ENCODE results near the gene TAS2R1. TPM values are rescaled to one million over a fixed set of nuclear protein-coding genes. Genes with fewer than 3 reads are reported as not detected.

The TAS2R1 gene
- total RNA-seq: not detected

DNA sequence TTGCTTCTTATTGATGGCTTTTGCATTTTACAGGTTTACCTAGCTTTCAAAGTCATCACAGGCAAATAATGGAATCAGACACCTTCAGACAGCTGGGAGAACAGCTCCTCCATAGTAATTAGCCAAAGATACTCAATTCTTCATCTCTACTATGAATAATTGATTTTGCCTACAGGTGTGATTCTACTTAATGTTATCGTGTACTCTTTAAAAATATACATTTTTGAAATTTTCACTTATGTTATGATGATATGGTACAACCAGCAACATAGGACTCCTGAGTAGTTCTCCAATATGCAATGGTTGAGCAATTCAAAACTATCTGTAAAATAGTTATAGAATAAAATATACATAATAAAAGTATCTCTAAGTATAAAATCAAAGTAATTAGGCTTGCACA, at the start of gene TAS2R1:
TAS2R1 (minus strand) TSS at position 101 of the 400 bp plus-strand sequence. CDS start 319 bp downstream, outside the sequence.
- no peak within 1 kb of the TSS for H3K27ac ChIP-seq
- no peaks in the 10 kb centered on the region for H3K4me1 ChIP-seq
- no peaks in the 10 kb centered on the region for H3K27me3 ChIP-seq
- H3K4me3 ChIP-seq: no peak within 1 kb of the TSS
- intact Hi-C loops (cut with DNase I): no loop called here
- H3K9me3 ChIP-seq: no peaks in the 10 kb centered on the region
- no peak for DNase-seq (ENCODE audit: extremely low spot score in 2 of 2)
- no peaks in the 10 kb centered on the region for H3K36me3 ChIP-seq
- TF ChIP-seq POLR2A (IDR thresholded peaks at IDR 0.05) (no peak), POLR2AphosphoS5 (IDR thresholded peaks at IDR 0.05; ENCODE audit: insufficient read depth in 1 of 2, low read depth in 1 of 2) (no peak), CTCF (IDR thresholded peaks at IDR 0.05) (no peak)

DNA sequence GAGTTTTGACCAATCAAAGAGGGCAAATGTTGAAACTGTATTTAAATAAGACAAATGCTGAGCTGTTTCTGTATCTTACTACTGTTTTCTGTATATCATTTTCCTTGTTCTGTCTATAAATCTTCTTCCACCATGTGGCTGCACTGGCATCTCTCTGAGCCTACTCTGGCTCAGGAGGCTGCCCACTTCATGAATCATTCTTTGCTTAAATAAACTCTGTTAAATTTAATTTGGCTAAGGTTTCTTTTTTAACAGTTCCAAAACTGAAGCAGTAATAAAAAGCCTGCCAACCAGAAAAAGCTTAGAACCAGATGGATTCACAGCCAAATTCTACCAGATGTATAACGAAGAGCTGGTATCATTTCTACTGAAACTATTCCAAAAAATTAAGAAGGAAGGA, 40.2 kb upstream of the TAS2R1 start:
- intact Hi-C loops (cut with DNase I): no loop called here
- Histone ChIP-seq H3K36me3 (no peaks in the 10 kb centered on the region), H3K4me3 (no peak overlapping the region), H3K27ac (no peak overlapping the region), H3K27me3 (no peaks in the 10 kb centered on the region), H3K4me1 (no peaks in the 10 kb centered on the region), H3K9me3 (no peaks in the 10 kb centered on the region)
- TF ChIP-seq POLR2A (IDR thresholded peaks at IDR 0.05) (no peak), POLR2AphosphoS5 (IDR thresholded peaks at IDR 0.05; ENCODE audit: insufficient read depth in 1 of 2, low read depth in 1 of 2) (no peak), CTCF (IDR thresholded peaks at IDR 0.05) (no peak)
- no peak for DNase-seq (ENCODE audit: extremely low spot score in 2 of 2)

DNA sequence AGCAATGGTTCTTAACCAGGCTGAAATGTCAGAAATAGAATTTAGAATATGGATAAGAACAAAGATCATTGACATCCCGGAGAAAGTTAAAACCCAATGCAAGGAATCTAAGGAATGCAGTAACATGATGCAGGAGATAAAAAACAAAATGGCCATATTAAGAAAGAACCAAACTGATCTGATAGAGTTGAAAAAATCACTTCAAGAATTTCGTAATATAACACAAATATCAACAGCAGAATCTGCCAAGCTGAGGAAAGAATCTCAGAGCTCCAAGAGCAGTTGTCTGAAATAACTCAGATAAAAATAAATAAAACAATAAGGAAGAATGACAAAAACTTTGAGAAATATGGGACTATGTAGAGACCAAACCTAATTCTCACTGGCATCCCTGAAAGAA, 37.8 kb upstream of the TAS2R1 start:
- TF ChIP-seq POLR2A (IDR thresholded peaks at IDR 0.05) (no peak), POLR2AphosphoS5 (IDR thresholded peaks at IDR 0.05; ENCODE audit: insufficient read depth in 1 of 2, low read depth in 1 of 2) (no peak), CTCF (IDR thresholded peaks at IDR 0.05) (no peak)
- H3K27me3 ChIP-seq: no peaks in the 10 kb centered on the region
- intact Hi-C loops (cut with DNase I): no loop called here

GRCh38 chr5:9663891-9664290, 33.7 kb upstream of the TAS2R1 start:
- DNase-seq (ENCODE audit: extremely low spot score in 2 of 2): no peak
- Histone ChIP-seq H3K4me1 (no peaks in the 10 kb centered on the region), H3K36me3 (no peaks in the 10 kb centered on the region), H3K9me3 (no peaks in the 10 kb centered on the region), H3K27me3 (no peaks in the 10 kb centered on the region), H3K27ac (no peak overlapping the region), H3K4me3 (no peak overlapping the region)
- TF ChIP-seq POLR2AphosphoS5 (IDR thresholded peaks at IDR 0.05; ENCODE audit: insufficient read depth in 1 of 2, low read depth in 1 of 2): no peak
- TF ChIP-seq CTCF (IDR thresholded peaks at IDR 0.05): no peak
- TF ChIP-seq POLR2A (IDR thresholded peaks at IDR 0.05): no peak
- intact Hi-C loops (cut with DNase I): no loop called here

More for the DNA sequence above, 37.8 kb upstream of the TAS2R1 start:
- Histone ChIP-seq H3K4me1 (no peaks in the 10 kb centered on the region), H3K36me3 (no peaks in the 10 kb centered on the region), H3K9me3 (no peaks in the 10 kb centered on the region), H3K27ac (no peak overlapping the region), H3K4me3 (no peak overlapping the region)
- DNase-seq (ENCODE audit: extremely low spot score in 2 of 2): no peak

- no peak for DNase-seq (ENCODE audit: extremely low spot score in 2 of 2)
- no peaks in the 10 kb centered on the region for H3K27me3 ChIP-seq
- no peaks in the 10 kb centered on the region for H3K36me3 ChIP-seq
- TF ChIP-seq POLR2A (IDR thresholded peaks at IDR 0.05): no peak
- no peaks in the 10 kb centered on the region for H3K4me1 ChIP-seq
- intact Hi-C loops (cut with DNase I): no loop called here
- H3K4me3 ChIP-seq: no peak overlapping the region
- no peak overlapping the region for H3K27ac ChIP-seq
- H3K9me3 ChIP-seq: no peaks in the 10 kb centered on the region
Measured at GRCh38 chr5:9661316-9662015, 31.3 kb upstream of the TAS2R1 start.

Data from vagina (tissue), 2 donors.